ENCODE measurements around the gene MFAP1.
"Not testable (repeated sequence)": the region's sequence is repeated elsewhere in the genome, so short reads cannot be mapped to it uniquely, and the experiment has no call there.

MFAP1 gene

DNA sequence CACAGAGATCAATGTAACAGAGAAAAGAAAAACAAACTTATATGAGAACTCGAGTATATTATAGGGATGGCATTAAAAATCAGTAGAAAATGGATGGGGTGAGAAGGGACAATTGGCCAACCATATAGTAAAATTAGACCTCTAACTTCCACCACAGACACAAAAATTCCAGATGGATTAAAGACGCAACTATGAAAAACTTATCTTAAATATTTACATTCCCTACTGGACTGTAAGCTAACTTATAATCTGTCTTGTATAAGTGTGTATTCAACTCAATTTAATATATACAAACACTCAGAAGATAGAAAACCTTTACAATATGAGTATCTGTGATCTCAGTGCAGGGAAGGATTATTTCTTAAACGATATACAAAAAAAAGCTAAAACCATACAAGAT, 3.0 kb downstream of the MFAP1 start:
- peaks cover 56% of the 10 kb centered on the region for H3K4me1 ChIP-seq (ENCODE audit: control insufficient read depth, low read length)
- H3K4me3 ChIP-seq (ENCODE audit: low read length), result peak overlapping the region; percentile 65
- TF ChIP-seq, protein P1, sequence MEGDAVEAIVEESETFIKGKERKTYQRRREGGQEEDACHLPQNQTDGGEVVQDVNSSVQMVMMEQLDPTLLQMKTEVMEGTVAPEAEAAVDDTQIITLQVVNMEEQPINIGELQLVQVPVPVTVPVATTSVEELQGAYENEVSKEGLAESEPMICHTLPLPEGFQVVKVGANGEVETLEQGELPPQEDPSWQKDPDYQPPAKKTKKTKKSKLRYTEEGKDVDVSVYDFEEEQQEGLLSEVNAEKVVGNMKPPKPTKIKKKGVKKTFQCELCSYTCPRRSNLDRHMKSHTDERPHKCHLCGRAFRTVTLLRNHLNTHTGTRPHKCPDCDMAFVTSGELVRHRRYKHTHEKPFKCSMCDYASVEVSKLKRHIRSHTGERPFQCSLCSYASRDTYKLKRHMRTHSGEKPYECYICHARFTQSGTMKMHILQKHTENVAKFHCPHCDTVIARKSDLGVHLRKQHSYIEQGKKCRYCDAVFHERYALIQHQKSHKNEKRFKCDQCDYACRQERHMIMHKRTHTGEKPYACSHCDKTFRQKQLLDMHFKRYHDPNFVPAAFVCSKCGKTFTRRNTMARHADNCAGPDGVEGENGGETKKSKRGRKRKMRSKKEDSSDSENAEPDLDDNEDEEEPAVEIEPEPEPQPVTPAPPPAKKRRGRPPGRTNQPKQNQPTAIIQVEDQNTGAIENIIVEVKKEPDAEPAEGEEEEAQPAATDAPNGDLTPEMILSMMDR (IDR thresholded peaks at IDR 0.05; ENCODE audit: low read depth, low read length, poor library complexity, severe bottlenecking), result no peak
- no peak for TF ChIP-seq EZH2phosphoT487 (IDR thresholded peaks at IDR 0.05; ENCODE audit: borderline replicate concordance, low read length)
- H4K20me1 ChIP-seq (ENCODE audit: control insufficient read depth, insufficient read depth, low read depth, low read length), result peaks cover 7% of the 10 kb centered on the region; the same call in 1 of the 2 replicates
- H3K4me2 ChIP-seq (ENCODE audit: low read length), result peak overlapping the region; percentile 57
- no peak overlapping the region; the same call in 1 of the 2 replicates for H3K27ac ChIP-seq (ENCODE audit: low read depth, low read length)
- H3K36me3 ChIP-seq (ENCODE audit: control insufficient read depth, low read length), result peaks cover 62% of the 10 kb centered on the region
- peaks cover 12% of the 10 kb centered on the region for H3F3A ChIP-seq (ENCODE audit: control insufficient read depth, insufficient read depth)
- H3K9me2 ChIP-seq (replicated peaks; ENCODE audit: control insufficient read depth, low read length), result no peaks in the 10 kb centered on the region
- peaks cover 98% of the 10 kb centered on the region for H3K79me2 ChIP-seq (ENCODE audit: control insufficient read depth, low read length)
- no peaks in the 10 kb centered on the region for H3K9me3 ChIP-seq (ENCODE audit: control insufficient read depth, insufficient read depth, low read length)
- no peaks in the 10 kb centered on the region for H3K27me3 ChIP-seq (ENCODE audit: control insufficient read depth, low read length)

DNA sequence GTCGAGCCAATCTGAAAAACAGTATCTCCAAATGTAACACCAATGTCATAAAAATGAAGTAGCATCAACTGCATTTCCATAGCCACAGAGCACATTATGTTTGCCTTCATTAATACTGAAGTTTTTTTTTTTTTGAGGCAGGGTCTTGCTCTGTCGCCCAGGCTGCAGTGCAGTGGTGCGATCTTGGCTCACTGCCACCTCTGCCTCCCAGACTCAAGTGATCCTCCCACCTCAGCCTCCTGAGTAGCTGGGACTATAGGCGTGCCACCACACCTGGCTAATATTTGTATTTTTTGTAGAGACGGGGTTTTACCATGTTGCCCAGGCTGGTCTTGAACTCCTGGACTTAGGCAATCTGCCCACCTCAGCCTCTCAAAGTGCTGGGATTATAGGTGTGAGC, 9.4 kb downstream of the MFAP1 start:
- Histone ChIP-seq H3K79me2 (ENCODE audit: control insufficient read depth, low read length) (peaks cover 75% of the 10 kb centered on the region), H3K36me3 (ENCODE audit: control insufficient read depth, low read length) (peaks cover 88% of the 10 kb centered on the region), H3K4me1 (ENCODE audit: control insufficient read depth, low read length) (peaks cover 55% of the 10 kb centered on the region), H3F3A (ENCODE audit: control insufficient read depth, insufficient read depth) (peaks cover 27% of the 10 kb centered on the region)
- H3K27me3 ChIP-seq (ENCODE audit: control insufficient read depth, low read length); H3K4me2 ChIP-seq (ENCODE audit: low read length); H3K9me2 ChIP-seq (replicated peaks; ENCODE audit: control insufficient read depth, low read length); H3K9me3 ChIP-seq (ENCODE audit: control insufficient read depth, insufficient read depth, low read length); H3K27ac ChIP-seq (ENCODE audit: low read depth, low read length); H4K20me1 ChIP-seq (ENCODE audit: control insufficient read depth, insufficient read depth, low read depth, low read length); H3K4me3 ChIP-seq (ENCODE audit: low read length): not testable (repeated sequence)

DNA sequence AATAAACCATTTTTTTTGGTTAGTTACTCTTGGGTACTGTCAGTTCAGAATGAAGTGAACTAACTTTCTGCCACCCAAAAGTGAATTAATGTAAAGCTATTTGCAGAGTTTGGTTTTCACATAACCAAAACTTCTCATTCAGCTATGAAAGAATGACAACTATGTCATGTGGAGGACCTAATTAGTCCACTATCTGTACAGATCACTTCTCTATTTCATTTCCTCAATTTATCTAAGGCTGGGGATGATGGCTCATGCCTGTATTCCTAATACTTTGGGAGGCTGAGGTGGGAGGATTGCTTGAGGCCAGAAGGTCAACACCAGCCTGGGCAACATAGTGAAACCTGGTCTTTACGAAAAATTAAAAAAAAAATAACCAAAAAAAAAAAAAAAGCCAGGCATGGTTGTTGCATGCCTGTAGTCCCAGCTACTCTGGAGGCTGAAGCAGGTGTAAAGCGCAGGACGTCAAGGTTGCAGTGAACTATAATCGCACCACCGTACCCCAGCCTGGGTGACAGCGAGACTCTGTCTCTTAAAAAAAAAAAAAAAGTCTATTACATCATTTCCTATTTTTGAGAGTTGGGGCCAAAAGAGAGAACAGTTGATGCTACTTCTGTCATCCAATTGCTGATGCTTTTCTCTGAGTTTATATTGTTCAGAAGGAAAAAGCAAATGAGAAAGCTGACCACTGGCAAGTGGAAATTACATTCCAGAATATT, 15.4 kb downstream of the MFAP1 start:
- no peaks in the 10 kb centered on the region for H3K9me2 ChIP-seq (replicated peaks; ENCODE audit: control insufficient read depth, low read length)
- peaks cover 28% of the 10 kb centered on the region for H3K79me2 ChIP-seq (ENCODE audit: control insufficient read depth, low read length)
- H3K4me3 ChIP-seq (ENCODE audit: low read length), result peak overlapping the region; percentile 69
- peak overlapping the region; percentile 78 for H3K4me2 ChIP-seq (ENCODE audit: low read length)
- peaks cover 2% of the 10 kb centered on the region; the same call in 1 of the 2 replicates for H3K9me3 ChIP-seq (ENCODE audit: control insufficient read depth, insufficient read depth, low read length)
- H3K36me3 ChIP-seq (ENCODE audit: control insufficient read depth, low read length), result peaks cover 89% of the 10 kb centered on the region
- H3K4me1 ChIP-seq (ENCODE audit: control insufficient read depth, low read length), result peaks cover 77% of the 10 kb centered on the region
- no peaks in the 10 kb centered on the region for H4K20me1 ChIP-seq (ENCODE audit: control insufficient read depth, insufficient read depth, low read depth, low read length)
- H3K27me3 ChIP-seq (ENCODE audit: control insufficient read depth, low read length), result no peaks in the 10 kb centered on the region
- TF ChIP-seq, protein P1 (IDR thresholded peaks at IDR 0.05; ENCODE audit: low read depth, low read length, poor library complexity, severe bottlenecking), result no peak
- TF ChIP-seq EZH2phosphoT487 (IDR thresholded peaks at IDR 0.05; ENCODE audit: borderline replicate concordance, low read length), result no peak
- peaks cover 67% of the 10 kb centered on the region for H3F3A ChIP-seq (ENCODE audit: control insufficient read depth, insufficient read depth)
- H3K27ac ChIP-seq (ENCODE audit: low read depth, low read length), result peak overlapping the region; percentile 97

DNA sequence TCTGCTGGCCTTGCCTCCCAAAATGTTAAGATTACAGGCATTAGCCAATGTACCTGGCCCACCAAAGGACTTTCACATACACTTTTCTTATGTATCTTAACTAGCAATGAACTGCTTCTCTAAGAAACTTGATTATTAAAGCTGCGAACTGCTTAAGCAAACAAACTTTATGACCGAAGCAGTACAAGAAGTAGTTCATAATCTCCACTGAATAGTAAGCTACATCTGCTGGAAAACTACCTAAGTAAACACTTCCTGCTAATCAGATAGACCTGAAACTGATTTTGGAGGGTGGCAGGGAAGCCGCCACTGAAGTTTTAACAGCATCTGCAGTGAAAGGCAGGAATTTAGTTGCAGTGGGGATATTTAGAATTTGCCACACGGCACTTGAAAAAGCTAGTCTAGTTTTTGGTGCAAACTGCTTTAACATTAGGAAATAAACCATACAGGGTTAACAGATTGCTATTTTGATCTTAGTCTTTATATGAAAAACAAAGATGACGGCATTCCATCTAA, 16.0 kb downstream of the MFAP1 start:
- H3K4me2 ChIP-seq (ENCODE audit: low read length), result peak overlapping the region; percentile 78
- H3K79me2 ChIP-seq (ENCODE audit: control insufficient read depth, low read length), result peaks cover 27% of the 10 kb centered on the region
- no peaks in the 10 kb centered on the region for H3K9me2 ChIP-seq (replicated peaks; ENCODE audit: control insufficient read depth, low read length)
- H3K36me3 ChIP-seq (ENCODE audit: control insufficient read depth, low read length), result peaks cover 89% of the 10 kb centered on the region
- H3K4me1 ChIP-seq (ENCODE audit: control insufficient read depth, low read length), result peaks cover 79% of the 10 kb centered on the region
- no peaks in the 10 kb centered on the region for H3K27me3 ChIP-seq (ENCODE audit: control insufficient read depth, low read length)
- H3F3A ChIP-seq (ENCODE audit: control insufficient read depth, insufficient read depth), result peaks cover 70% of the 10 kb centered on the region
- no peaks in the 10 kb centered on the region for H4K20me1 ChIP-seq (ENCODE audit: control insufficient read depth, insufficient read depth, low read depth, low read length)
- peaks cover 2% of the 10 kb centered on the region; the same call in 1 of the 2 replicates for H3K9me3 ChIP-seq (ENCODE audit: control insufficient read depth, insufficient read depth, low read length)
- TF ChIP-seq EZH2phosphoT487 (IDR thresholded peaks at IDR 0.05; ENCODE audit: borderline replicate concordance, low read length), result no peak
- TF ChIP-seq, protein P1 (IDR thresholded peaks at IDR 0.05; ENCODE audit: low read depth, low read length, poor library complexity, severe bottlenecking), result no peak
- peak overlapping the region; percentile 97 for H3K27ac ChIP-seq (ENCODE audit: low read depth, low read length)
- H3K4me3 ChIP-seq (ENCODE audit: low read length), result peak overlapping the region; percentile 69

DNA sequence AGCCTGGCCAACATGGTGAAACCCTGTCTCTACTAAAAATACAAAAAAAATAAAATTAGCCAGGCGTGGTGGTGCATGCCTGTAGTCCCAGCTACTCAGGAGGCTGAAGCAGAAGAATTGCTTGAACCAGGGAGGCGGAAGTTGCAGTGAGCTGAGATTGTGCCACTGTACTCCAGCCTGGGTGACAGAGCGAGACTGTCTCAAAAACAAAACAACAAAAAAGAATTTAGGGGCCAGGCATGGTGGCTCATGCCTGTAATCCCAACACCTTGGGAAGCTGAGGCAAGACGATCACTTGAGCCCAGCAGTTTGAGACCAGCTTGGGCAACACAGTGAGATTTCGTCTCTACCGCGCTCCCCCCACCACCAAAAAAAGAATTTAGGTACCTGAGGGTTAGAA, 21.8 kb downstream of the MFAP1 start:
- H3K9me3 ChIP-seq (ENCODE audit: control insufficient read depth, insufficient read depth, low read length); H3K9me2 ChIP-seq (replicated peaks; ENCODE audit: control insufficient read depth, low read length); H4K20me1 ChIP-seq (ENCODE audit: control insufficient read depth, insufficient read depth, low read depth, low read length); H3K27me3 ChIP-seq (ENCODE audit: control insufficient read depth, low read length): not testable (repeated sequence)
- peaks cover 69% of the 10 kb centered on the region for H3K4me1 ChIP-seq (ENCODE audit: control insufficient read depth, low read length)
- peaks cover 43% of the 10 kb centered on the region for H3K79me2 ChIP-seq (ENCODE audit: control insufficient read depth, low read length)
- peak overlapping the region; percentile 95 for H3K4me3 ChIP-seq (ENCODE audit: low read length)
- peaks cover 64% of the 10 kb centered on the region for H3F3A ChIP-seq (ENCODE audit: control insufficient read depth, insufficient read depth)
- peak overlapping the region; percentile 99 for H3K27ac ChIP-seq (ENCODE audit: low read depth, low read length)
- peaks cover 92% of the 10 kb centered on the region for H3K36me3 ChIP-seq (ENCODE audit: control insufficient read depth, low read length)
- peak overlapping the region; percentile 90 for H3K4me2 ChIP-seq (ENCODE audit: low read length)

Data from DOHH2 (cell line).